Measurements from ENCODE around the gene TTC23L.

The TTC23L gene

DNA sequence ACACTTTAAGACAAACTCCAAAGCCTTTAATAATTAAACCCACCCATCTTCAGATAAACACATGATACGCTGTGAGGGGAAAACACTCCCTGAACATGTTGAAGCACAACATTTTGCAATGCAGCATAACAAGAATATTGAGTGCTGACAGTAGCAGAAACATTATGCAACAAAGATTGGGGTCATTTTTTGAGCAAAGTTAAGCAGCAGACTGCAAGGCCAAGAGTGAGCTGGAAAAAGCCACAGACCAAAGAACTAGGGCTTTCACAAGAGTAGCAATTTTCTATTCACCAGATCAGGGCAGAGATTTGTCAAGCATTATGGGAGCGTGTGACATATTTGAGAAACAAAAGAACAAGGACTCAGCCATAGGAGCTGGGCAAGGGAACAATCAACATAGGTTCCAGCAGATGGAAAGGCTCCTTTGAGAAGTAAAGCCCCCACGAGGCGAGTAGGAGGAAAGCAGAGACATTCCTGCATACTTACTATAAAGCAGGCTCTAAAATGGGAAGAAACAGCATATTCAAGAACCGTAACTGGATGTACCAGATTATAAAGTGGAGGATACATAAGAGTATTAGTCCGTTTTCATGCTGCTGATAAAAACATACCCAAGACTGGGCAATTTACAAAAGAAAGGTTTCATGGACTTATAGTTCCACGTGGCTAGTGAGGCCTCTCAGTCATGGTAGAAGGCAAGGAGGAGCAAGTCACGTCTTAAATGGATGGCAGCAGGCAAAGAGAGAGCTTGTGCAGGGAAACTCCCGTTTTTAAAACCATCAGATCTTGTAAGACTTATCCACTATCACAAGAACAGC lies 4.8 kb upstream of the TTC23L start:
- DNase-seq, result no peak

DNA sequence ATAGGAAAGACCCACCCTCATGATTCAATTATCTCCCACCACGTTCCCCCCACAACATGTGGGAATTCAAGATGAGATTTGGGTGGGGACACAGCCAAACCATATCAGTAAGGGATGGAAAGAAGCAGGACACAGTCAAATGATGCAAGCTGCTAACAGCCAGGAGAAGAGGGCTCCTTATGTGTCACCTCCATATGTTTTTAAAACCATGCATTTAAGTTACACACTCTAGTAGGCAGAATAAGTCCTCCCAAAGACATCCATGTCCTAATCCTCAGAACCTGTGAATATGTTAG lies 4.2 kb upstream of the TTC23L start:
- DNase-seq, result no peak

- no peak for DNase-seq
Measured at GRCh38 chr5:34835664-34836063, 3.3 kb upstream of the TTC23L start.

DNA sequence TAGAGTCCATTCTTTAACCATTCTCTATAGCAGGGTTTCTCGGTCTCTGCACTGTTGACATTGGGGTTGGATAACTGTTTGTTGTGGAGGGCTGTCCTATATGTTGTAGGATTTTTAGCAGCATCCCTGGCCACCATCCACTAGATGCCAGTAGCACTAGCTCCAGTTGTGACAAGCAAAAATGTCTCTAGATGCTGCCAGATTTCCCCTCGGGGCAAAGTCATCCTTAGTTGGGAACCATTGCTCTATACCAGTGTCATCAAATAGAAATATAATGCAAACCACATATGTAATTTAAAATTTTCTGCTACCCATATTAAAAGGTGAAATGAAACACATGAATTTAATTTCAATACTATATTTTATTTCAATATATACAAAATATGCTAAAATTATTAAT lies 2.9 kb downstream of the TTC23L start:
- DNase-seq, result no peak

GRCh38 chr5:34842554-34842953 lies 3.6 kb downstream of the TTC23L start:
- no peak for DNase-seq

GRCh38 chr5:34843497-34843896 lies 4.5 kb downstream of the TTC23L start:
- no peak for DNase-seq

GRCh38 chr5:34844106-34844505 lies 5.1 kb downstream of the TTC23L start:
- no peak for DNase-seq

- DNase-seq, result no peak
Measured at GRCh38 chr5:34844999-34845398, 6.0 kb downstream of the TTC23L start.

DNA sequence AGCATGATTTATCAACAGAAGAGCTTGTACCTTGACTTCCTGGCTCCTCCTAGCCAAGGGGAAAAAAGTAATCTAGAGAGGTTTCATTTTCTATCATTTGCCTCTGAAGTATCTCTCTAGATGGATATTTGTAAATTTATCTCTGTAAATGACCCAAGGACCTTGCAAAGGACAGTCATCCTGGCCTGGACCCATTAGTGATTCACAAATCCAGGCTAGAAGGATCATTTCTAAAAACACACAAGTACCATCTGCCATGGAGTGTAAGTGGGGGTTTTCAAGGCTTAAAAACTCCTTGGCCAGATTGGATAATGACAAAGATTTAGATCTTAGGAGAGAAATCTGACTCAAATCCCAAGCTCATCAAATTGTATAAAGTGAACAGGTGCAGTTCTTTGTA lies 8.1 kb downstream of the TTC23L start:
- DNase-seq, result no peak

GRCh38 chr5:34847552-34847951 lies 8.6 kb downstream of the TTC23L start:
- no peak for DNase-seq

GRCh38 chr5:34848230-34848629 lies 9.3 kb downstream of the TTC23L start:
- DNase-seq, result no peak

GRCh38 chr5:34849253-34849652 lies 10.3 kb downstream of the TTC23L start:
- no peak for DNase-seq

DNA sequence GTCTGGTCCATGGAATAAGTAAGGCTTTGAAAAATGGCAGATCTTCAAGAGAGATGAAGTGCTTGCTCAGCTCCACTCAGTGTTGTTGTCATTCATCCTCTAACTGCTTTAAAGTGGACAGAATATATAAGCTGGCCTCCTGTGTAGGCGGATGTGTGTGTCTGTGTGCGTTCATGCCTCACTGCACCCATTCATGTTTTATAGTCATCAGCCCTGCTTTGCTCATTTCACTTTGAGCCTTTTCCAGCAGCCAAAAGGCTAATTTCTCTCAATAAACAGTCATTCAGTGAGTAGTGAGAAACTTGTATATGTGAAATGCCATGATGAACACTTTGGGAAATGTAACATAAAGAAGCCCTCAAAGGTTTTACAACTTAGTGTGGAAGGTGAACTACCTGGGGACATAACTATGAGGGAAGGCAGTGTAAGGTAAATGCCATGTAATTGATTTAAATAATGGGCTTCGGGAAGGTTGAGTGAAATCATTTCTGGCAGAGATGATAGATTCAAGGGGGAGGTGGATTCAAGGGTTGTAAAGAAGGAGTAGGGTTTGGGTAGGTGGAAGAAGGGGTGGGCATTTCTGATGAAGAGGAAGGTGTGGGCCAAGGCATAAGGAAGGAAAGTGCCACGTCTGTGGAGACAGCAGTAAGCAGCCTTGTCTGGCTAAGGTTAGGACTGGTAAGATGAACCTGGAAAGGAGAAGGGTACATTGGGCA lies 15.7 kb downstream of the TTC23L start:
- DNase-seq, result no peak

GRCh38 chr5:34857161-34857560 lies 18.2 kb downstream of the TTC23L start:
- no peak for DNase-seq

DNA sequence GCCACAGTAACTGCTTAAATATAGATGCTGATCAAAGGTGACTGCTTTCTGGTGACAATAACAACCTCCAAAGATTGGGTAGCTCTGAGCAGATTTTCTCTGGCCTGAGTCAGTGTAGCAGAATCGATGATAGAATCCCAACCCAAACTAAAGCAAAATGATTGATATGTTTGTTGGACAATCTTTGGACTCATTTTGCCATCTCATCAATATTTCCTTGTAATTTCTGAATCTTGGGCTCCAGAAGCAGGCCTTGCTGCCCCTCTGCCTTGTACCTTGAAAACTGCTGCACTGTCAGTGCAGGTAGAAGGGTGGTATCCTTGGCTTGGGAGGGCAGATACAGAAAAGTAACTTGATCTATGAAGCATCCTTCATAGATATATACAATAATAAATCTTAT lies 18.9 kb downstream of the TTC23L start:
- no peak for DNase-seq

DNA sequence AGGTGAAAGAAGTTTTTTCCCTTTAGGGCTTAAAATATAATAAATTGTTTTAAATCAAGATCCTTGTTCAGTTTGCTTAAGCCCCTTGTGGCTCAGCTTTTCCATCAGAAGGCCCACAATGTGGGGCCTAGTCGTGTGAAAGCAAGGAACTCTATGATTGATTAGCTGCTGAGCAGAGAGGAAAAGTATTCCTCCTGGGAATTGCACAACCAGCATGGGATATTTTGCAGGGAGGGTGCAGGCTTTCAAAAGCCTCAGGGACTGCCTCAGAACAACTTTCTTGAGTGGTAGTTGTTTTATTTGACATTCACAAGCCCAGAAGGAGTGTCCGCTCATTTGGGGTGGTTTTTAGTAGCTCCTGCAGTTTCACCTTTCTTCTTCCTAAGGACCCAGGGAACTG lies 19.8 kb downstream of the TTC23L start:
- DNase-seq, result no peak

DNA sequence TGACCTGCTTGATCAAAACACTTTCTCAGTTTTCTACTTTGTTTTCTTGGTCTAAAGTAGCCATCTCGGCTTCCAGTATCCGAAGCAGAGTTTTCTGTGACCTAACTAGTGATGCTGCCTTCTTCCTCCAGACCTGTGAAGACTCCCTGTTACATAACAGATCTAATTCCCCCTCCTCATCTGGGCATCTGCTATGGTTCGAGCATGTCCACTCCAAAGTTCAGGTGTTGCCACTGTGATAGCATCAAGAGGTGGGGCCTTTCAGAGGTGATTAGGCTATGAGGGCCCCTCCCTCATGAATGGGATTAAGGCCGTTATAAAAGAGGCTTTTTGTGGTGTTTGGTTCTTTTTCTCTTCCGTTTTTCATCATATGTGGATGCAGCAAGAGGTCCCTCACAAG lies 20.3 kb downstream of the TTC23L start:
- DNase-seq, result no peak

- DNase-seq, result no peak
Measured at GRCh38 chr5:34863946-34864345, 25.0 kb downstream of the TTC23L start.

DNA sequence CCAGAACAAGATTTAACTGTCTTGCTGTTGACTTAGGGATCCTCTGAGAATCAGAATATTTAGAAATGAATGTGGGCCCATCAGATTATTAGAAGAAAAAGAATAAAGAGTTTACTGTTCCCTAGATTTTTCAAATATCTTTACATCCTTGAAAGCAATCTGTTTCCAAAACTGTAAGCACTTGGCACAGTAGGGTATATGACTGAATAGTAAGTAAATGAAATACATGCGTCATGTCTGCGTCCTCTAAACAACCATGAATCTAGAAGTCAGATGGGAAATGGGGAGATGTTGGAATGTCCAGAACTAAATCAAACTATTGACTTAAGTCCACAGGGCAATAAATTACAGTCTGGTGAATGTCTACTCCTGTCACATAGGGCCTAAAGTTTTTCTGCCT lies 26.1 kb downstream of the TTC23L start:
- DNase-seq, result no peak

GRCh38 chr5:34866989-34867471 lies 28.1 kb downstream of the TTC23L start:
- no peak for DNase-seq

DNA sequence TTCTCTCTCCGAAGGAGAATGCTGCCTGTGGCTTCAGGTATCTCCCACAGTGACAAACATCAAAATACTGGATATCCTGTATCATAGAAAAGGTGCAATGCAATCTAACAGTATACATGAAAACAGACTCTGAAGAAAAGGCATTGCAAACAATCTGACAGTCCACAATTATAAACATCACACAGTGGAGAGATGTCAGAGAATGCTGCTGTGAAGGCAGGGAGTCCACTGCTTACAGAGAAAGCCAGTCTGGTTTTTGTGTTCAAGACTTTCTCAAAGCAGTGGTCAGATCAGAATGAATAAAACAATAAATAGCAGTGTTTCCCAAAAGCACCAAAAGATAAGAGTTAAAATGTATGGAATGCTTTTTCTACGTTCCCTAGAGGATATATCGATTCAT lies 28.7 kb downstream of the TTC23L start:
- DNase-seq, result no peak

DNA sequence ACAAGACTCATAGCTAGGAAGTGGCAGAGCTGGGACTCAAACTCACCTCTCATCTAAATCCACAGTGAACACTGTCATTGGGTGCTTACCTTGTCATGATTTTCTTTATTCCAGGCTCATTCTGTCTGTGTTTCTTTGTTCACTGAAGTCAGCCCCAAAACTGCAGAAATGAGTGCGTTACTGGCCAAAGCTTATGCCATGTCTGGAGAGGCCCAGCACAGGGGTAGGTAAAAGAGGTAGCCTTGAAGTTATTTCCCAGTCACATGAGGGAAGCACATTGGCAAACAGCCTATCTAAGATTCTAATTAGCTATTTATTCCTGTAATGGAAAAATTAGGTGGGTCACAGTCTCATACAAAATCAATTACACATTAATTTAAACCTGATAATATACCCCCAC lies 29.8 kb downstream of the TTC23L start:
- DNase-seq, result no peak

DNA sequence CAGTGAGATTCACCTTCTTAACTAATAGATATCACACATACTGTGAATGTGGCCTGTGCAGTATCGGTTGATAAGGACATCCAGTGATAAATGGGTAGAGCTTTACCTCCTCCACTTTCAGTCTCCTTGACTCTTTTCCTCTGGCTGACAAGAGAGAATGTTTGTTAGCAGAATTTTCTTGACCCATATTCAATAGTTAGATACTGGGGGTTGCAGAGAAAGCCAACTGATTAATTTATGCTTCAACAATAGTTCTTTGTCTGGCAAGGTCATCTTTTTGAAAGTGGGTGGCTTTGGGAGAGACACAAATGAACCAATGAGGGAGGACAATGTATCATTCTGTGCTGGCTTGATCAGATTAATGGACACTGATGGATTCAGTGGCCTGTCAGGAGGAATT lies 30.3 kb downstream of the TTC23L start:
- DNase-seq, result no peak

DNA sequence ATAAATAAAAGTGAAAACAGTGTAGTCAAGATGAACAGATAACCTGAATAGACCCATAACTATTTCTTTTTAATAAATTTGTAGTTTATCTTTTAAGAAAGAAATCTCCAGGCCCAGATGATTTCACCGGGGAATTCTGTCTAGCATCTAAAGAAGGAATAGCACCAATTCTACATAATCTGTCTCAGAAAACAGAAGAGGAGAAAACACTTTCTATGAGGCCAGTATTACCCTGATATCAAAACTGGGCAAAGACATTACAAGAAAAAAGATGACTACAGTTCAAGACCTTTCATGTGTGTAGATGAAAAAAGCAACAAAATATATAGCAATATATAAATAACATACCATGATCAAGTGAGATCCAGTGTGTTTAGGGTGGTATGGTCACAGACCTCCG lies 31.4 kb downstream of the TTC23L start:
- DNase-seq, result no peak

DNA sequence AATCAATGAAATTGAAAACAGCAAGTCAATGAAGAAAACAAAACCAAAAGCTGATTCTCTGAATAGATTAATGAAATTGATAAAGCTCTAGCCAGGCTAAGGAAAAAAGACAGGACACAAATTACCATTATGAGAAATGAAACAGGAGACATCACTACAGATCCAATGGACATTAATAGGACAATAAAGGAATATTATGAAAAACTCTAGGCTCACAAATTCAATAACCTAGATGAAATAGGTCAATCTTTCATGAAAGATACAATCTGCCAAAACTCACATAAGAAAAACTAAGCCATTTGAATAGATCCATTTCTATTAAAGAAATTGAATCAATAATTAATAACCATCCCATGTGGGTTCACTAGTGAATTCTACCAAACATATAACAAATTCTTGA lies 37.3 kb downstream of the TTC23L start:
- DNase-seq, result no peak
